ENCODE data around the gene CCDC126. TPM values are rescaled to one million over a fixed set of nuclear protein-coding genes. Genes with fewer than 3 reads are reported as not detected.

The CCDC126 gene
- total and polyA plus RNA-seq, 5 donors from 2014 or later = 14.0 to 25.0 (median 19.8) TPM

DNA sequence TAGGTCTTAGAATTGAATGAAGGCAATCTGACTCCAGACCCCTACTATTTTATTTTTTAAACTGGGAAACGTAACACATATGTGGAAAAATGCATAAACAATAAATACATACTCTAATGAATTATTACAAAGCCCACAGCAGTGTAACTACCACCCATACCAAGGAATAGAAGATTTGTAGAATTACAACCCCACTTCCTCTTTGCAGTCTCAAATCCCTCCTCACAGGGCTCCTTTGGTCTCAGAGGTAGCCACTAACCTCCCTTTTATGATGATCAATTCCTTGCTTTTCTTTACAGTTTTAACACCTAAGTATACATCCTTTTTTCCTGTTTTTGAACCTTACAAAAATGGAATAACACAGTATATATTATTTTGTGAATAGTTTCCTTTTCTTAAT is 6.7 kb upstream of the CCDC126 start:
- H3K36me3 Mint-ChIP-seq = no peaks in the 10 kb centered on the region
- no peak overlapping the region for H3K4me3 Mint-ChIP-seq
- ATAC-seq (ENCODE audit: low read depth in 2 of 2) = no peak
- peaks cover 0 to 1% (median 0%) of the 10 kb centered on the region in 7 donors for H3K9me3 Mint-ChIP-seq
- H3K4me1 Mint-ChIP-seq = no peaks in the 10 kb centered on the region
- H3K9me3 ChIP-seq (ENCODE audit: control insufficient read depth in 2 of 2, low read length in 2 of 2) = no peaks in the 10 kb centered on the region
- no peak overlapping the region for H3K27ac Mint-ChIP-seq
- H3K4me3 ChIP-seq (ENCODE audit: low read depth, low read length) = no peak overlapping the region
- H3K27me3 Mint-ChIP-seq = peaks cover 8% of the 10 kb centered on the region
- DNase-seq = no peak
- no peaks in the 10 kb centered on the region for H3K4me1 ChIP-seq (ENCODE audit: control insufficient read depth, insufficient read depth, low read length, poor library complexity, severe bottlenecking)
- H3K27ac ChIP-seq (ENCODE audit: insufficient read depth, low read length, poor library complexity, severe bottlenecking) = no peak overlapping the region
- no peaks in the 10 kb centered on the region for H3K27me3 ChIP-seq (ENCODE audit: control insufficient read depth, insufficient read depth, low read length)
- H3K36me3 ChIP-seq (ENCODE audit: control insufficient read depth, insufficient read depth, low read length) = no peaks in the 10 kb centered on the region

DNA sequence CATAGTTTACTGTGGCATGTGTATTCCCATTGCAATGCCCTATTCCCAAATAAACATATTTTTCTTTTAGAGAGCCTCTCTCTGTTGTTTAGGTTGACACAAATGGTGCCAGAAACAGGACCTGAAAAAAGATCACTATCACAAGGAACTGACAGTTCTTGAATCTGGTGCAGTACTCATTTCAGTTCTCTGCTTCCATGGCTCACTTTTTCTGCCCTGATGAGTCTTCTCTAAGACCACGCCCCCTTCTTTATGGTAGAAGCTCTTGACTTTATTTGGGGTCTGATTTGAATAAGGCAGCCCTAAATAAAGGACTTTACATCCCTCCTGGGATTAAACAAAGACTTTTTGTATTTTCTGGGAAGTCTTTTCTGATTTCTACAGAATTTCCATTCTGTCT is 3.5 kb upstream of the CCDC126 start:
- Histone ChIP-seq H3K27me3 (ENCODE audit: control insufficient read depth, insufficient read depth, low read length) (no peaks in the 10 kb centered on the region), H3K4me3 (ENCODE audit: low read depth, low read length) (no peak overlapping the region), H3K9me3 (ENCODE audit: control insufficient read depth in 2 of 2, low read length in 2 of 2) (no peaks in the 10 kb centered on the region), H3K4me1 (ENCODE audit: control insufficient read depth, insufficient read depth, low read length, poor library complexity, severe bottlenecking) (peaks cover 14% of the 10 kb centered on the region), H3K27ac (ENCODE audit: insufficient read depth, low read length, poor library complexity, severe bottlenecking) (no peak overlapping the region), H3K36me3 (ENCODE audit: control insufficient read depth, insufficient read depth, low read length) (no peaks in the 10 kb centered on the region)
- DNase-seq (peak in 1 of 3 donors; percentile 4), ATAC-seq (ENCODE audit: low read depth in 2 of 2) (no peak)
- Mint-ChIP-seq H3K4me3 (no peak overlapping the region), H3K4me1 (peaks cover 0 to 14% (median 12%) of the 10 kb centered on the region in 4 donors), H3K27ac (no peak overlapping the region), H3K36me3 (no peaks in the 10 kb centered on the region), H3K9me3 (peaks cover 0 to 1% (median 0%) of the 10 kb centered on the region in 7 donors), H3K27me3 (peaks cover 8% of the 10 kb centered on the region)

DNA sequence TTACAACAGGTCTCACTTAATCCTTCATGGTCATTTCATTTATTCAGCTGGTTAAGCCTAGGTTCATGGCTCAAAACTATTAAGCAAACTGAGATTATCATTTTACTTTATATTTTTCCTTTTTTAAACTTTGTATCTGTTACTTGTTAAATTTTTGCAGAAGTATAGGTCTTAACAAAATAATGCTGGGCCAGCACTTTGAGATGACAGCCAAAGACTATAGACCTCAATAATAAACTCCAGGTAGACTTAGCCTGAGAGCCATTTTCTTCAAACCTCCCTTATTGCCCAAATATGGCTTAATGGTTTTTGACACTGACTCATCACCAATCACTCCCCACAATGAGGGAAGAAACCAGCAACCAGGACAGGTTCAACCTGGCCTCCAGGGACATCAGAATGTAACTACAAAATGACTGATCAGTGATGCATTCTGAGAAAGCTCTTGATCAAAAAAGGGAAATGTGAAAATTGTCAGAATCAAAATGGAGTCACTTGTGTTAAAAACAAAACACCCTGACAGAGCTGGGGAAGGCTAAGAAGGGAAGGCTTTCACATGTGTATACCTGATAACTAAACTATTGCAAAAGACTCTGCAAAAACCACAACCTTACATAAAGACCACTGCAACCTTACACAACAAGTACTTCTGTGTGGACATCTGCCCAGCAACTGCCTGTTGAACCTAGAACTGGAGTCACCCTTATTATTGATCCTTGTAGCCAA is 2.1 kb upstream of the CCDC126 start:
- Histone ChIP-seq H3K9me3 (ENCODE audit: control insufficient read depth in 2 of 2, low read length in 2 of 2) (no peaks in the 10 kb centered on the region), H3K4me3 (ENCODE audit: low read depth, low read length) (no peak overlapping the region), H3K36me3 (ENCODE audit: control insufficient read depth, insufficient read depth, low read length) (no peaks in the 10 kb centered on the region), H3K27ac (ENCODE audit: insufficient read depth, low read length, poor library complexity, severe bottlenecking) (no peak overlapping the region), H3K4me1 (ENCODE audit: control insufficient read depth, insufficient read depth, low read length, poor library complexity, severe bottlenecking) (peaks cover 25% of the 10 kb centered on the region), H3K27me3 (ENCODE audit: control insufficient read depth, insufficient read depth, low read length) (no peaks in the 10 kb centered on the region)
- peak overlapping the region in 2 of 4 donors; percentile 26 to 82 for H3K4me3 Mint-ChIP-seq
- DNase-seq (peak in 1 of 3 donors; percentile 46), ATAC-seq (ENCODE audit: low read depth in 2 of 2) (no peak)
- H3K36me3 Mint-ChIP-seq = no peaks in the 10 kb centered on the region
- no peak overlapping the region for H3K27ac Mint-ChIP-seq
- peaks cover 0 to 1% (median 0%) of the 10 kb centered on the region in 7 donors for H3K9me3 Mint-ChIP-seq
- H3K27me3 Mint-ChIP-seq = peaks cover 8% of the 10 kb centered on the region
- peaks cover 0 to 27% (median 23%) of the 10 kb centered on the region in 4 donors for H3K4me1 Mint-ChIP-seq

DNA sequence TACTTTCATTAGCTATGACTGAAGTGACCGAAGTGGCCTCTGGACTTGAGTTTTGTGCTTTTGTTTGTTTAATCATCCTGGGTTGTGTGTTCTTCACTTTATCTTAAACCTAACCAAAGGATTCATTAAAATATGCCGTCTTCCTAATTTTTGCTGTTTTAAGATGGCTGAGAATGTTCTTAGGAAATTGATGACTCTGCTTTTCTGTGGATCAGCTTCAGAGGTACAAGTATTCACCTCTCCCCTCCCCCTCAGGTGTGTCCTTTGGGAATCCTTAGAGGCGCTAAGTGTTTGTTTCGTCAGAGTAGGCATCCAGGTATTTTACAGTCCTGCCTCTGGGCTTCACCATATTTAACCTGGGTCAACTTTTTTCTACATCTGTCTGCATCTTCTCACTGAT is 1.1 kb downstream of the CCDC126 start:
- no peak for ATAC-seq (ENCODE audit: low read depth in 2 of 2)
- H3K27me3 Mint-ChIP-seq = peaks cover 4% of the 10 kb centered on the region
- no peaks in the 10 kb centered on the region for H3K36me3 Mint-ChIP-seq
- H3K4me1 Mint-ChIP-seq = peaks cover 12 to 49% (median 46%) of the 10 kb centered on the region in 4 donors
- H3K36me3 ChIP-seq (ENCODE audit: control insufficient read depth, insufficient read depth, low read length) = no peaks in the 10 kb centered on the region
- peak overlapping the region; percentile 80 for H3K4me3 ChIP-seq (ENCODE audit: low read depth, low read length)
- H3K9me3 Mint-ChIP-seq = no peaks in the 10 kb centered on the region
- H3K27ac Mint-ChIP-seq = peak overlapping the region; percentile 10 to 92 (median 90)
- peak in 1 of 3 donors; percentile 2 for DNase-seq
- H3K4me1 ChIP-seq (ENCODE audit: control insufficient read depth, insufficient read depth, low read length, poor library complexity, severe bottlenecking) = peaks cover 25% of the 10 kb centered on the region
- no peak overlapping the region for H3K27ac ChIP-seq (ENCODE audit: insufficient read depth, low read length, poor library complexity, severe bottlenecking)
- H3K4me3 Mint-ChIP-seq = peak overlapping the region; percentile 89 to 98 (median 92)
- no peaks in the 10 kb centered on the region for H3K9me3 ChIP-seq (ENCODE audit: control insufficient read depth in 2 of 2, low read length in 2 of 2)
- no peaks in the 10 kb centered on the region for H3K27me3 ChIP-seq (ENCODE audit: control insufficient read depth, insufficient read depth, low read length)

DNA sequence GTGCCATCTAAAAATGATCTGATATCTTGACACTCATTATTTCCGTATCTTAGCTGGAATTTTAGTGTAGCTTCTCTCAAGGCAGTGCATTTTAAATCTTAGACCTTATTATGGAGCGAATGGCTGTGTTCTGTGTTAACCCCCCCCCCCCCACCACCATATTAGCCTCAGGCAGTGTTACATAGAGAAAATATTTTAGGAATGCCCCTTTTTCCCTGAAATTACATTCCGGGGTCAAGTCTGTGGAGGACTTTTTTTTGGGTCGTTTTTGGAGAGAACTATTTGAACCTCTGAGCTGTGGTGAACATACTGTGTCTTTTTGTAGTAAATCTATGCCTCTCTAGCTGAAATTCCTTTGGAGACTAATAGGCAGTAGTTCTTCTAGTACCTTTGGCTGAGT is 3.1 kb downstream of the CCDC126 start:
- no peak for DNase-seq
- Histone ChIP-seq H3K9me3 (ENCODE audit: control insufficient read depth in 2 of 2, low read length in 2 of 2) (no peaks in the 10 kb centered on the region), H3K36me3 (ENCODE audit: control insufficient read depth, insufficient read depth, low read length) (no peaks in the 10 kb centered on the region), H3K27ac (ENCODE audit: insufficient read depth, low read length, poor library complexity, severe bottlenecking) (no peak overlapping the region), H3K27me3 (ENCODE audit: control insufficient read depth, insufficient read depth, low read length) (no peaks in the 10 kb centered on the region), H3K4me1 (ENCODE audit: control insufficient read depth, insufficient read depth, low read length, poor library complexity, severe bottlenecking) (peaks cover 25% of the 10 kb centered on the region), H3K4me3 (ENCODE audit: low read depth, low read length) (no peak overlapping the region)
- Mint-ChIP-seq H3K36me3 (peaks cover 7% of the 10 kb centered on the region), H3K4me1 (peaks cover 12 to 59% (median 55%) of the 10 kb centered on the region in 4 donors), H3K27ac (no peak overlapping the region), H3K9me3 (no peaks in the 10 kb centered on the region), H3K27me3 (no peaks in the 10 kb centered on the region), H3K4me3 (peak overlapping the region in 1 of 4 donors; percentile 23)
- no peak for ATAC-seq (ENCODE audit: low read depth in 2 of 2)

DNA sequence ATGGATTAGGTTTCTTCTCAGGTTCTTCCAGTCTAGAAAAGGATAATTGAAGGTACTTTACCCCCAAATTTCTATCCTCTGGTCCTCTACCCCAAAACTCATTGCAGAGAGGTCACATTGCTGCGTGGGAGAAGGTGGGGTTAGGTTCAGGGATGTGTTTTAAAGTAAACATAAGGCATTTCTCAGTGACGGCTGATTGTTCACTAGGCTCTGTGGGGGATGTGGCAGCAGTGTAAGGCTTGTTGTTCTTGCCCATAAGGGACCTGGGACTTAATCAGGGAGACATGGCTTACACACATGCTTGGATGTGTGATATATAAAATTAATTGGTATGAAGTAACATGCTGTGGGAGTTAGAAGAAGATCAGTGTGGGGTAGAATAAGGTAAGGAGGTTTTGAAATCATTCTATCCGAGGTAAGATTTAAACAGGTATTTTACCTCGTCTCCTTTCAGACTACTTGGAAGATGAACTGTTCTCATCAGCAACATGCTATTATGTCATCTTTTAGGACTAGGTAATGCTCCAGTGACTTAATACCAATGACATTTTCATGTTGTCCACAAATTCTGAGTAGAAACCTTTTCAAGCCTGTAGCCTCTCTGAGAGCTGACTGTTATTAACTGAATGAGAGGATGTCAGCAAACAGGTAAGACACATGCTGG is 6.6 kb downstream of the CCDC126 start:
- Histone ChIP-seq H3K9me3 (ENCODE audit: control insufficient read depth in 2 of 2, low read length in 2 of 2) (no peaks in the 10 kb centered on the region), H3K4me1 (ENCODE audit: control insufficient read depth, insufficient read depth, low read length, poor library complexity, severe bottlenecking) (peaks cover 10% of the 10 kb centered on the region), H3K36me3 (ENCODE audit: control insufficient read depth, insufficient read depth, low read length) (peaks cover 3% of the 10 kb centered on the region), H3K27me3 (ENCODE audit: control insufficient read depth, insufficient read depth, low read length) (no peaks in the 10 kb centered on the region), H3K27ac (ENCODE audit: insufficient read depth, low read length, poor library complexity, severe bottlenecking) (no peak overlapping the region), H3K4me3 (ENCODE audit: low read depth, low read length) (no peak overlapping the region)
- ATAC-seq (ENCODE audit: low read depth in 2 of 2) (no peak), DNase-seq (no peak)
- H3K27ac Mint-ChIP-seq = peak overlapping the region in 1 of 3 donors; percentile 20
- H3K27me3 Mint-ChIP-seq = no peaks in the 10 kb centered on the region
- peaks cover 22% of the 10 kb centered on the region for H3K36me3 Mint-ChIP-seq
- H3K9me3 Mint-ChIP-seq = no peaks in the 10 kb centered on the region
- peaks cover 12 to 50% (median 47%) of the 10 kb centered on the region in 4 donors for H3K4me1 Mint-ChIP-seq
- no peak overlapping the region for H3K4me3 Mint-ChIP-seq

DNA sequence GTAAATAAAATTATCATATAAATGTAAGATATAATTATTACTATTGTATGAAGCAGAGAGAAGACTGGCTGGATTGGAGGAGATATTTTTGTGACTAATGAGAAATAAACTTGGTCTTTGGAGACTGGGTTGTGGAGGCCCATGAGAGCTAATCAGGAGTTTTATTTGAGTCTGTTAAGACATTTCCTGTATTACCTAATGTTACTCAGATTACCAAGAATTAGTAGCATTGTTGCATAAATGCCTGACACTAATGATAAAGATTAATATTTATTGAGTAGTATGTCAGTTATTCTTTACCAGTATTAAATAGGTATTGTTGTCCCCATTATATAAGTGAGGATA is 7.1 kb downstream of the CCDC126 start:
- ATAC-seq (ENCODE audit: low read depth in 2 of 2) (no peak), DNase-seq (no peak)
- no peaks in the 10 kb centered on the region for H3K27me3 Mint-ChIP-seq
- no peak overlapping the region for H3K27ac Mint-ChIP-seq
- H3K4me1 Mint-ChIP-seq = peaks cover 12 to 46% (median 43%) of the 10 kb centered on the region in 4 donors
- Histone ChIP-seq H3K9me3 (ENCODE audit: control insufficient read depth in 2 of 2, low read length in 2 of 2) (no peaks in the 10 kb centered on the region), H3K4me3 (ENCODE audit: low read depth, low read length) (no peak overlapping the region), H3K4me1 (ENCODE audit: control insufficient read depth, insufficient read depth, low read length, poor library complexity, severe bottlenecking) (peaks cover 5% of the 10 kb centered on the region), H3K27ac (ENCODE audit: insufficient read depth, low read length, poor library complexity, severe bottlenecking) (no peak overlapping the region), H3K27me3 (ENCODE audit: control insufficient read depth, insufficient read depth, low read length) (no peaks in the 10 kb centered on the region), H3K36me3 (ENCODE audit: control insufficient read depth, insufficient read depth, low read length) (peaks cover 3% of the 10 kb centered on the region)
- H3K4me3 Mint-ChIP-seq = no peak overlapping the region
- H3K36me3 Mint-ChIP-seq = peaks cover 25% of the 10 kb centered on the region
- H3K9me3 Mint-ChIP-seq = no peaks in the 10 kb centered on the region

All from CD4-positive, CD25-positive, alpha-beta regulatory T cell (primary cell).